ENCODE measurements around the gene CLINT1. TPM values are rescaled to one million over a fixed set of nuclear protein-coding genes. Genes with fewer than 3 reads are reported as not detected.

The CLINT1 gene
- total RNA-seq, 1 donor from 2014 or later = 62.3 TPM

- Mint-ChIP-seq H3K36me3 (ENCODE audit: unreplicated experiment) (peaks cover 6% of the 10 kb centered on the region), H3K4me3 (ENCODE audit: unreplicated experiment) (no peak overlapping the region), H3K27me3 (ENCODE audit: unreplicated experiment) (no peaks in the 10 kb centered on the region), H3K27ac (ENCODE audit: unreplicated experiment) (no peak overlapping the region), H3K4me1 (ENCODE audit: unreplicated experiment) (no peaks in the 10 kb centered on the region), H3K9me3 (ENCODE audit: unreplicated experiment) (no peaks in the 10 kb centered on the region)
- TF ChIP-seq CTCF (IDR thresholded peaks at IDR 0.05) = no peak
- no peak for DNase-seq (ENCODE audit: extremely low spot score, unreplicated experiment)
Measured at GRCh38 chr5:157756122-157756521, 102.8 kb downstream of the CLINT1 start.

- H3K27ac Mint-ChIP-seq (ENCODE audit: unreplicated experiment) = peak overlapping the region; percentile 62
- no peaks in the 10 kb centered on the region for H3K9me3 Mint-ChIP-seq (ENCODE audit: unreplicated experiment)
- peaks cover 35% of the 10 kb centered on the region for H3K4me1 Mint-ChIP-seq (ENCODE audit: unreplicated experiment)
- no peaks in the 10 kb centered on the region for H3K27me3 Mint-ChIP-seq (ENCODE audit: unreplicated experiment)
- no peak overlapping the region for H3K4me3 Mint-ChIP-seq (ENCODE audit: unreplicated experiment)
- no peak for DNase-seq (ENCODE audit: extremely low spot score, unreplicated experiment)
- peaks cover 6% of the 10 kb centered on the region for H3K36me3 Mint-ChIP-seq (ENCODE audit: unreplicated experiment)
- TF ChIP-seq CTCF (IDR thresholded peaks at IDR 0.05) = no peak
Measured at GRCh38 chr5:157750320-157750719, 108.6 kb downstream of the CLINT1 start.

GRCh38 chr5:157749462-157749799 lies 109.5 kb downstream of the CLINT1 start:
- TF ChIP-seq CTCF (IDR thresholded peaks at IDR 0.05) = no peak
- Mint-ChIP-seq H3K36me3 (ENCODE audit: unreplicated experiment) (peaks cover 6% of the 10 kb centered on the region), H3K4me1 (ENCODE audit: unreplicated experiment) (peaks cover 44% of the 10 kb centered on the region), H3K9me3 (ENCODE audit: unreplicated experiment) (no peaks in the 10 kb centered on the region), H3K27me3 (ENCODE audit: unreplicated experiment) (no peaks in the 10 kb centered on the region), H3K27ac (ENCODE audit: unreplicated experiment) (peak overlapping the region; percentile 62), H3K4me3 (ENCODE audit: unreplicated experiment) (no peak overlapping the region)
- no peak for DNase-seq (ENCODE audit: extremely low spot score, unreplicated experiment)

- Mint-ChIP-seq H3K36me3 (ENCODE audit: unreplicated experiment) (peaks cover 6% of the 10 kb centered on the region), H3K27me3 (ENCODE audit: unreplicated experiment) (no peaks in the 10 kb centered on the region), H3K9me3 (ENCODE audit: unreplicated experiment) (no peaks in the 10 kb centered on the region), H3K27ac (ENCODE audit: unreplicated experiment) (peak overlapping the region; percentile 59), H3K4me3 (ENCODE audit: unreplicated experiment) (no peak overlapping the region), H3K4me1 (ENCODE audit: unreplicated experiment) (peaks cover 47% of the 10 kb centered on the region)
- no peak for TF ChIP-seq CTCF (IDR thresholded peaks at IDR 0.05)
- no peak for DNase-seq (ENCODE audit: extremely low spot score, unreplicated experiment)
Measured at GRCh38 chr5:157748760-157749461, 110.0 kb downstream of the CLINT1 start.

GRCh38 chr5:157747766-157748700 lies 110.9 kb downstream of the CLINT1 start:
- Mint-ChIP-seq H3K4me3 (ENCODE audit: unreplicated experiment) (no peak overlapping the region), H3K4me1 (ENCODE audit: unreplicated experiment) (peaks cover 47% of the 10 kb centered on the region), H3K9me3 (ENCODE audit: unreplicated experiment) (no peaks in the 10 kb centered on the region), H3K27me3 (ENCODE audit: unreplicated experiment) (no peaks in the 10 kb centered on the region), H3K36me3 (ENCODE audit: unreplicated experiment) (peaks cover 5% of the 10 kb centered on the region), H3K27ac (ENCODE audit: unreplicated experiment) (peak overlapping the region; percentile 59)
- DNase-seq (ENCODE audit: extremely low spot score, unreplicated experiment) = no peak
- TF ChIP-seq CTCF (IDR thresholded peaks at IDR 0.05) = no peak
